GM12874 (cell line): ENCODE measurements around the gene CACNA1F.
A peak's percentile ranks its signal among the peaks of the same experiment; 100 is the strongest.

ENCODE experiments used
- TF ChIP-seq, protein P1 (sequence below): IDR thresholded peaks from 2 replicates; pipeline ENCODE4 v1.5.1; 2011; ENCODE audit warnings: low read depth, mild to moderate bottlenecking, control low read depth, low read length, moderate library complexity; ENCODE audit not compliant: insufficient read depth

CACNA1F gene

GRCh38 chrX:49161632-49162031, 71.5 kb downstream of the CACNA1F start:
- TF ChIP-seq, protein P1, sequence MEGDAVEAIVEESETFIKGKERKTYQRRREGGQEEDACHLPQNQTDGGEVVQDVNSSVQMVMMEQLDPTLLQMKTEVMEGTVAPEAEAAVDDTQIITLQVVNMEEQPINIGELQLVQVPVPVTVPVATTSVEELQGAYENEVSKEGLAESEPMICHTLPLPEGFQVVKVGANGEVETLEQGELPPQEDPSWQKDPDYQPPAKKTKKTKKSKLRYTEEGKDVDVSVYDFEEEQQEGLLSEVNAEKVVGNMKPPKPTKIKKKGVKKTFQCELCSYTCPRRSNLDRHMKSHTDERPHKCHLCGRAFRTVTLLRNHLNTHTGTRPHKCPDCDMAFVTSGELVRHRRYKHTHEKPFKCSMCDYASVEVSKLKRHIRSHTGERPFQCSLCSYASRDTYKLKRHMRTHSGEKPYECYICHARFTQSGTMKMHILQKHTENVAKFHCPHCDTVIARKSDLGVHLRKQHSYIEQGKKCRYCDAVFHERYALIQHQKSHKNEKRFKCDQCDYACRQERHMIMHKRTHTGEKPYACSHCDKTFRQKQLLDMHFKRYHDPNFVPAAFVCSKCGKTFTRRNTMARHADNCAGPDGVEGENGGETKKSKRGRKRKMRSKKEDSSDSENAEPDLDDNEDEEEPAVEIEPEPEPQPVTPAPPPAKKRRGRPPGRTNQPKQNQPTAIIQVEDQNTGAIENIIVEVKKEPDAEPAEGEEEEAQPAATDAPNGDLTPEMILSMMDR, result no peak

GRCh38 chrX:49160908-49161307, 72.2 kb downstream of the CACNA1F start:
- TF ChIP-seq, protein P1, result no peak

DNA sequence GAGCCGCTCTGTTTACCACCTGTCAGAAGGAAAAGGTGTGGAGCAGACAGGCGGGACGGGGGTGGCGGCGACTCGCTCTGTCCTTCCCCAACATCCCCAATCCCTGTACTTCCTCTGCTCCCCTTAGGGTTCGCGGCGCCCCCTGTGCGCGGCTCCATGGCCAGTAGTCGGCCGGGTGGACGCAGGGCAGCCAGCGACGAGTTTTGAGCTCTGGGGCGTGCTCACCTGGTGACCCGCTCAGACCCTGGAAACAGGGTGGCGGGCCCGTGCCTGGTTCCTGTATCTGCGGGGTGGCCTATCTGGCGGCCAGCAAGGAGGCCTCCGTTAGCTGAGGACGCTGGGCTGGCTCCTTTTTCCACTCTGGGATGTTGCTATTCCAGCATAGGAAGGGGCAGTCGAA, 75.9 kb downstream of the CACNA1F start:
- TF ChIP-seq, protein P1, result no peak

DNA sequence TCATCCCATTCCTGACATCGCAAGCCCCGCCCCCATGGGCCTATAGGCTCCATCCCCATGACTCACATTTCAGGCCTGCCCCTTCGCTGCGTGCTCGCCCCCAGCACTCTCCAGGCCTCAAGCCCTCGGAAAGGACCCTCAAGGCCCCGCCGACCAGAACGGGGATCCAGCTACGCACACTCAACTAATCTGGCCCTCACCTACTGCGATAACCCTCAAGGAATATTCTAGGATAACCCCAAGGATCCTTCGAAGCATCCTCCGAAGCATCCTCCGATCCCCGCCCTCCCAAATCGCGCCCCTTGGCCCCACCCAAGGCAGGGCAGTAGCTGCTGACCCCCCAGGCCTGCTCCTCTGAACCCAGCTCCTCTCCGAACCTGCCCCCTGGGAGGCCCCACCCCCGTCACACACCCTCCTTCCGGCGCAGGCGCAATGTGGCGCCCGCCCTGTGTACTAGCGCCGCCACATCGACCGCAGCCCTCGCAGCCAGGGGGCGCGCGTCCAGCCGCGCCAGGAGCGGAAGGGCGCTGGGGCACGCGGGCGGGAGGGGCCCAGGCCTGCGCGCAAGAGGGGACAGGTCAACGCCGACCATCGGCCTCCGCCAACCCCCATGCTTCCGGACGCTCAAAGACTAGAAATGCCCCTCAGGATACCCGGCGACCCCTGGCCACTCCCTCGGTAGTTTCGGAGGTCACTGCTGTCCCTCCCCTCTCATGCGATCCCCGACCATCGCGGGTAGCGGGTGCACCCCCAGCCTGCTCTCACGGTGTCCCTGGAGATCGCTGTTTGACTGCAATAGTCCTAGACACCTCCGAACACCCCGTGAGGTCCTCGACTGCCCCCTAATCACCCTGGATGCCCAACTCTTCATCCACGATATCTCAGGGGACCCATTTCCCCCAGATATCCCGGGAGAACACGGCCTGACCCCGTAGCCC, 77.0 kb downstream of the CACNA1F start:
- TF ChIP-seq, protein P1, result peak; percentile 68

DNA sequence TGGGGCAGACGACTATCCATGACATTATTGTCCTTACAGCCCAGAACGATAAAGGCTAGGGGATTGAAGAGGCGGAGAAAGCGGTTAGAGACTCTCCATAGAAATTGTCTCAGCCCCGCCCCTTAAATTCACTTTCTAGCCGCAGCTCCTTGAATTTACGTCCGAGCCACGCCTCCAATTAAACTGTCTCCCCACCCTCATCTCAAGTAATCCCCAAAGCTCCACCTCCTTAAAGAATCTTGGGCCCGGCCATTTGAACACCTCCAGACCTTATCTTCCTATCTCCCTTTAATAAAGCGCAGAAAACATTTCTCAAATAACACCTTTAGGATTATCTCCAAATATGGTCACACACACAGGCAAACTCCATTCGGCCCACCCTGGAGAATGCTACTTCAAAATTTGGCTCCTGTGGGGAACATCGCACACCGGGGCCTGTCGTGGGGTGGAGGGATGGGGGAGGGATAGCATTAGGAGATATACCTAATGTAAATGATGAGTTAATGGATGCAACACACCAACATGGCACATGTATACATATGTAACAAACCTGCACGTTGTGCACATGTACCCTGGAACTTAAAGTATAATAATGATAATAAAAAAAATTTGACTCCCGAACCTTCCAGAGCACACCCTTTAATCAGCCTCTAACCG, 77.8 kb downstream of the CACNA1F start:
- TF ChIP-seq, protein P1, result no peak
